H1 (cell line): ENCODE results near the gene ADAMTS1. TPM values are rescaled to one million over a fixed set of nuclear protein-coding genes. Genes with fewer than 3 reads are reported as not detected.

Experiments
- CTCF ChIA-PET: fragments of 300-600 bp; sonication (Branson Sonifier 250); formaldehyde crosslinking; loops from one replicate; lab custom pipeline; 2021; ENCODE audit not compliant: partially characterized antibody; lab: Charles Lee
- POLR2A ChIA-PET: fragments of 300-600 bp; sonication (Branson Sonifier 250); formaldehyde crosslinking; loops from one replicate; lab custom pipeline; 2021; ENCODE audit warnings: inconsistent platforms; ENCODE audit not compliant: partially characterized antibody; lab: Charles Lee
- DNase-seq, 2 experiments: peaks; one replicate each; pipeline versions ENCODE4 v3.0.0 to v3.0.0-alpha.2; 2010 to 2022; ENCODE audit warnings: low spot score in 2 of 2, low read depth in 1 of 2, mixed read lengths in 1 of 2
- FAIRE-seq: peaks from 2 replicates; lab custom pipeline; 2011; peaks lifted over from hg19 to GRCh38; lab: Jason Lieb, UNC
- H2AFZ ChIP-seq: 2 replicates; pipeline ENCODE4 v1.8.1; 2012; ENCODE audit warnings: low read length, inconsistent platforms
- H2AK5ac ChIP-seq: 2 replicates; pipeline ENCODE4 v1.6.1; 2013; ENCODE audit warnings: low read depth, low read length
- H2BK120ac ChIP-seq: replicated peaks from 2 replicates; pipeline ENCODE3; 2013; ENCODE audit warnings: low read depth, low read length, inconsistent platforms
- H2BK12ac ChIP-seq: 2 replicates; pipeline ENCODE4 v1.6.1; 2013; ENCODE audit warnings: low read depth, low read length
- H2BK15ac ChIP-seq: 2 replicates; pipeline ENCODE4 v1.6.1; 2013; ENCODE audit warnings: low read length
- H2BK20ac ChIP-seq: 2 replicates; pipeline ENCODE4 v1.6.1; 2013; ENCODE audit warnings: low read length
- H2BK5ac ChIP-seq: 2 replicates; pipeline ENCODE4 v1.6.1; 2013; ENCODE audit warnings: low read depth, low read length
- H3K14ac ChIP-seq: 2 replicates; pipeline ENCODE4 v1.6.1; 2013; ENCODE audit warnings: inconsistent platforms; ENCODE audit not compliant: insufficient read length
- H3K18ac ChIP-seq: 2 replicates; pipeline ENCODE4 v1.6.1; 2013; ENCODE audit warnings: low read length; ENCODE audit errors: extremely low read depth
- H3K23ac ChIP-seq: 2 replicates; pipeline ENCODE4 v1.6.1; 2013; ENCODE audit warnings: inconsistent platforms; ENCODE audit not compliant: insufficient read length
- H3K23me2 ChIP-seq: 2 replicates; pipeline ENCODE4 v1.6.1; 2013; ENCODE audit warnings: low read depth, low read length
- H3K27ac ChIP-seq: 2 replicates; pipeline ENCODE4 v1.6.1; 2011; ENCODE audit warnings: low read depth, low read length, inconsistent platforms
- H3K27me3 ChIP-seq, 4 experiments: replicated peaks in 1 of 4; 1 replicate in 1 of 4; 2 replicates in 3 of 4; pipeline versions ENCODE4 v1.6.1 to v1.8.1; 2011 to 2013; ENCODE audit warnings: low read length in 3 of 4, mild to moderate bottlenecking in 3 of 4, inconsistent platforms in 2 of 4, mixed read lengths in 2 of 4, moderate library complexity in 1 of 4; ENCODE audit not compliant: control insufficient read depth in 3 of 4, insufficient read depth in 3 of 4; ENCODE audit errors: extremely low read depth in 1 of 4
- H3K36me3 ChIP-seq, 4 experiments: 2 replicates each; pipeline versions ENCODE4 v1.6.1 to v1.8.1; 2011 to 2013; ENCODE audit warnings: mild to moderate bottlenecking in 4 of 4, low read length in 3 of 4, moderate library complexity in 2 of 4, control low read depth in 1 of 4, inconsistent platforms in 1 of 4; ENCODE audit not compliant: insufficient read depth in 4 of 4, control insufficient read depth in 2 of 4
- H3K4ac ChIP-seq: replicated peaks from 2 replicates; pipeline ENCODE3; 2013; ENCODE audit warnings: low read length, low read depth, mixed read lengths, inconsistent platforms; ENCODE audit not compliant: insufficient read length
- H3K4me1 ChIP-seq, 4 experiments: replicated peaks in 1 of 4; 1 replicate in 1 of 4; 2 replicates in 3 of 4; pipeline versions ENCODE4 v1.6.1 to v1.8.1; 2011 to 2013; ENCODE audit warnings: low read length in 3 of 4, inconsistent platforms in 2 of 4, mixed read lengths in 1 of 4; ENCODE audit not compliant: insufficient read depth in 4 of 4, control insufficient read depth in 3 of 4
- H3K4me2 ChIP-seq, 2 experiments: 2 replicates each; pipeline versions ENCODE4 v1.6.1 to v1.8.1; 2011 to 2013; ENCODE audit warnings: low read depth in 2 of 2, low read length in 2 of 2, control low read depth in 1 of 2, inconsistent platforms in 1 of 2, mild to moderate bottlenecking in 1 of 2; ENCODE audit not compliant: insufficient read depth in 1 of 2
- H3K4me3 ChIP-seq, 4 experiments: fragments of 200-600, 300-600 bp in 1 of 4; sonication (generic), shearing (Covaris generic), sonication (Bioruptor Twin) in 1 of 4; 2 replicates each; pipeline versions ENCODE4 v1.5.1 to v1.8.1; 2011 to 2016; ENCODE audit warnings: low read length in 4 of 4, low read depth in 3 of 4, control low read depth in 2 of 4, inconsistent platforms in 2 of 4, mild to moderate bottlenecking in 2 of 4, mixed read lengths in 1 of 4, moderate library complexity in 1 of 4; ENCODE audit not compliant: insufficient read depth in 2 of 4; ENCODE audit errors: extremely low read depth in 1 of 4
- H3K56ac ChIP-seq: replicated peaks from 2 replicates; pipeline ENCODE3; 2013; ENCODE audit warnings: low read depth, mild to moderate bottlenecking, mixed read lengths, low read length, inconsistent platforms; ENCODE audit not compliant: insufficient read length
- H3K79me1 ChIP-seq: 2 replicates; pipeline ENCODE4 v1.6.1; 2013; ENCODE audit warnings: low read depth, low read length, control low read depth
- H3K79me2 ChIP-seq, 2 experiments: 2 replicates each; pipeline versions ENCODE4 v1.6.1 to v1.8.1; 2012 to 2013; ENCODE audit warnings: low read length in 2 of 2, mild to moderate bottlenecking in 2 of 2, inconsistent platforms in 1 of 2; ENCODE audit not compliant: insufficient read depth in 2 of 2, control insufficient read depth in 1 of 2
- H3K9ac ChIP-seq, 4 experiments: replicated peaks in 1 of 4; 1 replicate in 1 of 4; 2 replicates in 3 of 4; pipeline versions ENCODE4 v1.6.1 to v1.8.1; 2011 to 2013; ENCODE audit warnings: low read depth in 3 of 4, low read length in 3 of 4, control low read depth in 2 of 4, mild to moderate bottlenecking in 2 of 4, moderate library complexity in 2 of 4, inconsistent platforms in 1 of 4; ENCODE audit errors: extremely low read depth in 1 of 4
- H3K9me3 ChIP-seq, 2 experiments: 2 replicates each; pipeline versions ENCODE4 v1.6.1 to v1.8.1; 2012 to 2013; ENCODE audit warnings: mild to moderate bottlenecking in 2 of 2, moderate library complexity in 2 of 2, control low read depth in 1 of 2, inconsistent platforms in 1 of 2, low read depth in 1 of 2, low read length in 1 of 2, mixed read lengths in 1 of 2; ENCODE audit not compliant: insufficient read depth in 2 of 2
- H4K20me1 ChIP-seq, 2 experiments: replicated peaks in 1 of 2; 2 replicates each; pipeline versions ENCODE3 to v1.8.1; 2011 to 2013; ENCODE audit warnings: inconsistent platforms in 2 of 2, low read length in 2 of 2, mild to moderate bottlenecking in 1 of 2; ENCODE audit not compliant: insufficient read depth in 2 of 2, control insufficient read depth in 1 of 2
- H4K5ac ChIP-seq: 2 replicates; pipeline ENCODE4 v1.6.1; 2013; ENCODE audit warnings: low read length, low read depth, mixed read lengths, inconsistent platforms; ENCODE audit not compliant: insufficient read length
- H4K8ac ChIP-seq: 2 replicates; pipeline ENCODE4 v1.8.0; 2013; ENCODE audit warnings: mild to moderate bottlenecking, moderate library complexity, low read length, inconsistent platforms; ENCODE audit not compliant: insufficient read depth; ENCODE audit errors: extremely low read depth
- H4K91ac ChIP-seq: replicated peaks from 2 replicates; pipeline ENCODE3; 2013; ENCODE audit warnings: low read length, mixed read lengths, inconsistent platforms; ENCODE audit not compliant: insufficient read length
- BCL11A ChIP-seq, 2 experiments: IDR thresholded peaks; one replicate each; pipeline ENCODE4 v1.6.1; 2011; ENCODE audit warnings: low read depth in 2 of 2, low read length in 2 of 2, mild to moderate bottlenecking in 2 of 2
- GABPA ChIP-seq: IDR thresholded peaks from 2 replicates; pipeline ENCODE4 v1.6.1; 2011; ENCODE audit warnings: mild to moderate bottlenecking, low read length, moderate library complexity, borderline replicate concordance; ENCODE audit not compliant: insufficient read depth
- NANOG ChIP-seq: IDR thresholded peaks from 2 replicates; pipeline ENCODE4 v1.6.1; 2011; ENCODE audit warnings: low read length, low read depth, mild to moderate bottlenecking, inconsistent platforms; ENCODE audit not compliant: insufficient read depth, poor library complexity, severe bottlenecking
- PHF8 ChIP-seq: fragments of 200-600 bp; sonication (generic); conservative IDR thresholded peaks from 2 replicates; pipeline ENCODE4 v1.7.1; 2012; ENCODE audit warnings: low read depth, mild to moderate bottlenecking, inconsistent platforms, low read length, moderate library complexity
- SP4 ChIP-seq: IDR thresholded peaks from 2 replicates; pipeline ENCODE4 v1.6.1; 2012; ENCODE audit warnings: low read length, inconsistent platforms
- WGBS, 2 experiments: shearing (Covaris generic) in 1 of 2; methylation state at CpG; one replicate each; pipeline versions ENCODE4 v1.1.6 to v1.1.7; 2013 to 2015; ENCODE audit warnings: low lambda C conversion rate in 2 of 2, mixed read lengths in 2 of 2, inconsistent platforms in 1 of 2, low coverage in 1 of 2, missing lambda C conversion rate in 1 of 2; ENCODE audit not compliant: insufficient replicate concordance in 2 of 2, insufficient coverage in 1 of 2, insufficient read length in 1 of 2; ENCODE audit errors: extremely low coverage in 1 of 2, missing lambda C conversion rate in 1 of 2; 5-methylcytosine and 5-hydroxymethylcytosine counted together
- polyA plus RNA-seq, 7 experiments: library from polyadenylated mRNA; depleted of rRNA in 3 of 7; stranded (reverse) in 5 of 7; unstranded in 2 of 7; fragments of >200 nt in 5 of 7; fragments of 200-250 nt in 2 of 7; gene quantifications; 1 replicate in 5 of 7; 2 replicates in 1 of 7; 4 replicates in 1 of 7; pipeline versions ENCODE4 v1.2.1 to v1.2.3, GENCODE V29; 2011 to 2013; ENCODE audit warnings: missing spikeins in 2 of 7, mixed read lengths in 2 of 7
- total RNA-seq: library from RNA; stranded (reverse); fragmentation: NEBNext Ultra II Directional; extraction: Animal tissue kit (Norgen Biotek cat#: 25700); gene quantifications from 2 replicates; pipeline ENCODE4 v1.2.1, GENCODE V29; 2021

ADAMTS1 gene
- total and polyA plus RNA-seq, 2 of the 8 experiments (the other 6 are each of a cell fraction or from before 2014, with no cell fraction given): 10.7 to 22.4 TPM

DNA sequence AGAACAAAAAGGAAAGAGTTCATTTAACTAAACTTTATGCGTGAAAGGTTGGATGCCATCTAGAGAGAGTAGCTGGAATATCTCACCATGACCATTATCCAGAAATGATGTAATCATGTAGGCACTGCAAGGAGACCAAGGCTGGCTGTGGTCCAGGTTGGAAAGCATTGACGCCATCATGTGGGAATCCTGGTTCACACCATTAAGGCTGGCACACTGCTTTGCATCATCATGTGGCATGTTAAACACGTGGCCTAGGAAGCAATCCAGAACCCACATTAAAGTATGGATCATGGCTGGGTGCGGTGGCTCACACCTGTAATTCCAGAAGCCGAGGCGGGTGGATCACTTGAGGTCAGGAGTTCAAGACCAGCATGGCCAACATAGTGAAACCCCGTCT is 4.3 kb downstream of the ADAMTS1 start:
- WGBS, 2 experiments: 96% methylated on average over 7 of the region's 7 CpGs; no CpG with 5 or more reads in 1 of the 2 experiments

More for the DNA sequence above, 4.3 kb downstream of the ADAMTS1 start:
- Histone ChIP-seq H3K23ac (no peak overlapping the region), H3K4me3 (no peak overlapping the region), H3K4ac (no peak overlapping the region), H3K4me1 (peaks cover 0 to 12% (median 6%) of the 10 kb centered on the region in 4 experiments; a peak in 4 of 7 replicates), H3K27me3 (peaks cover 0 to 16% (median 5%) of the 10 kb centered on the region in 4 experiments; a peak in 5 of 7 replicates), H4K20me1 (no peaks in the 10 kb centered on the region), H2AFZ (no peak overlapping the region), H3K23me2 (peaks cover 23% of the 10 kb centered on the region), H3K9me3 (no peaks in the 10 kb centered on the region), H2BK5ac (no peak overlapping the region), H3K18ac (no peak overlapping the region), H2AK5ac (no peak overlapping the region; the same call in 1 of the 2 replicates), H3K79me1 (peaks cover 2% of the 10 kb centered on the region; the same call in 1 of the 2 replicates), H4K5ac (no peak overlapping the region), H2BK20ac (no peak overlapping the region), H3K27ac (no peak overlapping the region), H3K9ac (no peak overlapping the region; a peak in 1 of 7 replicates), H4K91ac (no peak overlapping the region), H3K36me3 (peaks cover 18 to 56% (median 38%) of the 10 kb centered on the region in 4 experiments), H4K8ac (no peak overlapping the region), H3K14ac (no peak overlapping the region), H2BK15ac (no peak overlapping the region), H3K79me2 (peaks cover 0 to 18% of the 10 kb centered on the region in 2 experiments; a peak in 2 of 4 replicates), H2BK120ac (no peak overlapping the region), H2BK12ac (no peak overlapping the region), H3K4me2 (no peak overlapping the region), H3K56ac (no peak overlapping the region)
- ChIA-PET CTCF (interaction anchor here (0.9 to 1.7 kb wide), 4 partner anchors 8 to 376 kb away, joined by 3 to 4 read pairs (median 4); no protein-coding TSS in a partner anchor), POLR2A (no interaction called here)
- no peak for FAIRE-seq
- DNase-seq: no peak
- no peak for TF ChIP-seq PHF8
- TF ChIP-seq GABPA: no peak
- TF ChIP-seq SP4: no peak
- no peak for TF ChIP-seq NANOG
- no peak for TF ChIP-seq BCL11A (IDR thresholded peaks at IDR 0.05; ENCODE audit: low read depth in 2 of 2, low read length in 2 of 2)
